Femur (tissue), 1 donor: ENCODE results near the gene XRCC1.
"Not testable (repeated sequence)": the region's sequence is repeated elsewhere in the genome, so short reads cannot be mapped to it uniquely, and the experiment has no call there.

Experiments
- DNase-seq: peaks from one replicate; pipeline ENCODE4 v3.0.0-alpha.2; 2017

The XRCC1 gene, protein sequence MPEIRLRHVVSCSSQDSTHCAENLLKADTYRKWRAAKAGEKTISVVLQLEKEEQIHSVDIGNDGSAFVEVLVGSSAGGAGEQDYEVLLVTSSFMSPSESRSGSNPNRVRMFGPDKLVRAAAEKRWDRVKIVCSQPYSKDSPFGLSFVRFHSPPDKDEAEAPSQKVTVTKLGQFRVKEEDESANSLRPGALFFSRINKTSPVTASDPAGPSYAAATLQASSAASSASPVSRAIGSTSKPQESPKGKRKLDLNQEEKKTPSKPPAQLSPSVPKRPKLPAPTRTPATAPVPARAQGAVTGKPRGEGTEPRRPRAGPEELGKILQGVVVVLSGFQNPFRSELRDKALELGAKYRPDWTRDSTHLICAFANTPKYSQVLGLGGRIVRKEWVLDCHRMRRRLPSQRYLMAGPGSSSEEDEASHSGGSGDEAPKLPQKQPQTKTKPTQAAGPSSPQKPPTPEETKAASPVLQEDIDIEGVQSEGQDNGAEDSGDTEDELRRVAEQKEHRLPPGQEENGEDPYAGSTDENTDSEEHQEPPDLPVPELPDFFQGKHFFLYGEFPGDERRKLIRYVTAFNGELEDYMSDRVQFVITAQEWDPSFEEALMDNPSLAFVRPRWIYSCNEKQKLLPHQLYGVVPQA

DNA sequence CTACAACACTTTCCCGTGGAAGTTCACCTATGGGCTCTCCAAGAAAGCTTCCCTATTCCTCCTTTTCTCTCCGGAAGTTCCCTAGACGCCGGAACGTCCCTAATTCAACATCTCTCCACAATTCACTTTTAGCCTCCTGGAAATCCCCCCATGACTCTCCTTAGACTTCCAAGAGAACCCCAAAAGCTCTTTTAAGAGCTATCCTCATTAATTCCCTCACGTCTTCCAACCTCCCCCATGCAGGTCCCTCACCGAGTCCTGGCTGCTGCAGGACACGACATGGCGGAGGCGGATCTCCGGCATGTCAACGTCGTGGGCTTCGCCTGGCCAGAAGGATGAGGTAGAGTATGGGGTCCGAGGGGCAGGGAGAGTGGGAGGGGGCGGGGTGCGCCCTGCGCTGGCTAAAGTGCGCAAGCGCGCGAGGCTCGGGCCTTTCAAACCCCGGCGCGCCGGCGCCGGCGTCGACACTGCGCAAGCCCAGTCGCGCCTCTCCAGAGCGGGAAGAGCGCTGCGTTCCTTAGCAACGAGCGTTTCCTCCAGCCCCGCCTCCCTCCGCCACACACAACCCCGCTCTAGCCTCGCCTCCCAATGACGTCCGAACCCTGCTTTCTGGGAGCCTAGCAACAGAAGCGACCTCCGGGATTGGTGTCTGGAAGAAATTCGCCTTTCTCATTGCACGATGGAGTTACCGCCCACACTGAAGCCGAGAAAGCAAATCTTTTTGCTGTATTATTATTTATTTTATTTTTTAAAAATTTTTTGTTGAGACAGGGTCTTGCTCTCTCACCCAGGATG is at the start of gene XRCC1, which contains the start of gene PINLYP:
XRCC1 (minus strand) TSS at position 372 of the 795 bp plus-strand sequence; CDS start at position 303, 69 bp downstream.
PINLYP (plus strand) TSS at position 646 of the 795 bp plus-strand sequence. CDS start 1,391 bp downstream, outside the sequence.
- peak; percentile 99 for DNase-seq

DNA sequence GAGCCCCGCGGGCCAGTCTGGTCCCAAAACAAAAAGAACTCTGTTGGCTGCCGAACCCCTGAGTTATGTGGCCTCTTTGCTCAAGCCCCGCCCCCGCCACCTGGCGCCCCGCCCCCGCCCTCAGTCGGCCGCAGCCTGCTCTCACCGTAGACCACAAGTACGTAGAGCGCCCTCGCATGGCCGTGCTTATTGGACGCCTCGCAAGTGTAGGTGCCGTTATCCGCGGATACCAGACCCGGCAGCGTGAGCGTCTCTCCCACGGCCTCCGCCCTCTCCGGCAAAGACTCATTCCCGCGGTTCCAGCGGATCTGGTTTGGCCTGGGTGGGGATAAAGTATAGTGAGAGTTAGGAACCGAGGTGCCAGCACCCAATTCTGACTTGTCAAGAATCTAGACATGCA is 49.6 kb upstream of the XRCC1 start:
- DNase-seq: peak; percentile 66

DNA sequence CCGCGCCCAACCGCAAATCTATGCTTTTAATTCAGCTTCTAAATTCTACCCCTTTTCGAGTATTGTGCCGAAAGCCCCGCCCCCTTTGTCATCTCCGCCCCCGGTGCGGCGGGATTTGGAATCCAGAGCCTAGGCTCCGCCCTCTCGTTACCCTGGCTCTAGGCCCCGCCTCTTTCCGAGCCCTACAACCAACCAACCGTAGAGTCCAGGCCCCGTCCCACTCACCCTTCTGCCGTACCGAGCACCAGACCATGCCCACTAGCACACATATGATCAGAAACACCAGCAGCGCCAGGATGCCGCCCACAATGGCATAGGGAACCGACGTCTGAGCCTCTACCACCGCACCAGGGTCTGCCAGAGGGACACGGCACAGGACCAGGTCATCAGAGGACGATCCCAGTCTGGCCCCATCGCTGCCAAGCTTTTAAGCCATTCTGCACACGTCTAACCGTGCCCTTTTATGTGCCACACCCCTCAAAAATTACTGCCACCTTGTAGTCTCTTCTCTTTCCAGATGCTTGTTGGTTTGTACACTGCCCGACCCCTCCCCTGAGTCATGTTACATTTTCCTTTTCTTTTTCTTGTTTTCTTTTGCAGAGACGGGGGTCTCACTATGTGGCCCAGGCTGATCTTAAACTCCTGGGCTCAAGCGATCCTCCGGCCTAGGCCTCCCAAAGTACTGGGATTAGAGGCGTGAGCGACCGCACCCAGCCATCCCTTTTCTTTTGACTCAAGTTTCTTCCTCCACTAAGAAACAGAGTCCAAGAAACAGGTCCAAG is 48.8 kb upstream of the XRCC1 start:
- no peak for DNase-seq

DNA sequence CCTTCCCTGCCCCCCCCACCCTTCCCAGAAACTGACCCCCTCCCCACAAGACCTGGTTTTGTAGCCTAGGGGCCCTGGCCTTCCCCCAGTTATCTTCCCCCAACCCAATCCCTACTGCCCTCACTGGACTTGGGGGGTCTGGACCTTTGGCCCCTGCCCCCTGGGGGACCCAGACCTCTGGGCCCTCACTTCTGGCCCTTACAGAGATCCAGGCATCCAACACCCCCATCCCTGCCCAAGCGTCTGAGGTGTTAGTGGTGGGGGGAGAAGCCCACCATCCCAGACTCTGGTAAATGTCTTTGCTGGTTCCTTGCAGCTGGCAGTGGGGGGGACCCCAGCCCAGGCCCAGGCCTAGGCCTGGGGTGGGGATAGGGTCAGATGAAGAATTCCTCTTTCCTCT is 47.6 kb upstream of the XRCC1 start:
- no peak for DNase-seq

DNA sequence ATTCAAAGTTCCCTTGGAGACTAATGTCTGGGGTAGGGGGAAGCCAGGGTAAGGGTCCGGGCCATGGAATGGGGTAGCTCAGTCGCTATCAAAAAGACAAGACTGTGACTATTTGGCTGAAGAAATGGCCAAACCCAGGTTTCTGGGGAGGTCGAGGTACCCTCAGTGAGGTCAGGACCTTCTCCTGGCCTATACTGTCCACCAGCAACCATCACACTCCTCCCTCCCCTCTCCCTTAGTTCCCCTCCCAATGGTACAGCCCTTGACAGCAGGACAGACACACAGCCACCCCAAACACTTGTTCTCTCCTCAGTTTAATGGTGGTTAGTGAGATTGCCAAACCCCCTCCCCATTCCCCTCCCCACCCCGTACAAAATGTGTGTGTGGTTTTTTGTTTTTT is 46.7 kb upstream of the XRCC1 start:
- no peak for DNase-seq

DNA sequence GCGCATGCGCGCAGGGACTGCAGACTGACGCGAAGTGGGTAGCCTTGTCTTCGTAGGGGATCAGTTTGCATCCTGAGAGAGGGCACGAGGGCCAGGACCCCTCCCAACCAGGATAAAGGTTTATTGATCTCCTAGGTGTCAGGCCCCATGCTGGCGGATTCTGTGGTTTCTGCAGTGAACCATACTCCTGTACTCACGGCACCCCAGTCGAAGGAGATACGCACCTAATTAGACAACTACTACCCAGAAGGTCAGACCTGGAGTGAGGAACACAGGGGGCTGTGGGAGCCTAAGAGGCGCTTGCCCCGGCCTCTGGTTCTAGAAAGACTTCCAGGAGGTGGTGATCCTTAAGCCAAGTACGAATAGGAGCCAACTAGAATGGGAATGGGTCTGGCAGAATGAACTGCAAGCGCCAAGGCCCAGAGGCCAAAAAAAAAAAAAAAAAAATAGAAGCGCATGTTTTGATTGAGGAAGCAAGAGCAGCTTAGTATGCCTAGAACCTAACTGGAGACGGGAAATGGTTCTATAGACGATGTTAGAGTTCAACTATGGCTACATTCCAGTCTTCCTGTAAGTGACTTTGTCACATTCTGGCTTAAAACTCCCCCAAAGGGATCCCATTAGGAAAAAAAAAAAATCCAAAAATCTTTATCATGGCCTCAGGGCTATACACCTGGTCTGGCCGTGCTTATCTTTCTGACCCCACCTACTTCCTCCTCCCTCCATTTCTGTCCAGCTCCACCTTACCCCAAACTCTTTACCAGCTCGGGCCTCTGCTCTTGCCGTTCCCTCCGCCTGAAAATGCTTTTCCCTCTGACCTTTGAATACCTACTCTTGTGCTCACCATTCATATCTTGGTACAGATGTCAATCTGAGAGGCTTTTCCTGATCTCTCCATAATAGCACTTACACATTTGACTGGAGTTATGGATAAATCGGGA is 45.0 kb upstream of the XRCC1 start:
- no peak for DNase-seq

DNA sequence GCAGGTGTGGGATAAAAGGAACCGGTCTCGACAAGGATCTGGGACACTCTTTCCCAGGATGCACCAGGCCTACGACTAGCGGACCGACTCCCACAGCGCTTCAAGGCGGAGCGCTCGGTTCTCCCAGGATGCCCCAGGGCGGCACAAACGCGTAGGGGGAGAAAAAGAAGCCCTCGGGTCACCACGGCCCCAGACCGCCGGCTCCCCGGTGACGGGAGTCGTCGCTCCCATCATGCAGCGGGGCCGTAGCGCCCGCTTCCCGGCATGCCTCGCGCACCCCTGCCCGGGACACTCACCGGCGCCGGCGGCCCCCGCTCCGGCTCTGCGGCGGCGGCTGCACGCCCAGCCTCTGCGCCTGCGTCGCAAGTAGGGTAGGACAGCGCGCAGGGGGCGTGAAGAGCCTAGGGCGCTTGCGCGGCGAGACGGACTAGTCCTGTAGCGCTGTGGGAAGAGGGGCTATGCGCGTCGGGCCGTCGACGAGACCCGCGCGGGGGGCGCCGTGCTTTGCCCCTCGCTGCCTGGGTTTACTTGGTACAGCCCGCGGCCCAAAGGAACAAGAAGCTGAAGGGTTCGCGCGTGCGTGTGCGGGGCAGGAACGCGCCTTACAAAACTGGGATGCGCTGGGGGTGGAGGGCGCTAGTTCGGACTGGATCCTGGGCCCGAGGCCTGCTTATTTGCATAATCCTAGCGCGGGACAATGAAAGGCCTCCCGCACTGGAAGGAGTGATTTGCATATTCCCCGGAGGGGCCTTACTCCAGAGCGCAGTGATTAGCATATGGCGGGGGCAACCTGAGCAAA is 44.1 kb upstream of the XRCC1 start, which contains the start of gene ZNF428:
ZNF428 (minus strand) TSS at position 368 of the 799 bp plus-strand sequence. CDS start 5,325 bp downstream, outside the sequence.
- DNase-seq: peak; percentile 93

DNA sequence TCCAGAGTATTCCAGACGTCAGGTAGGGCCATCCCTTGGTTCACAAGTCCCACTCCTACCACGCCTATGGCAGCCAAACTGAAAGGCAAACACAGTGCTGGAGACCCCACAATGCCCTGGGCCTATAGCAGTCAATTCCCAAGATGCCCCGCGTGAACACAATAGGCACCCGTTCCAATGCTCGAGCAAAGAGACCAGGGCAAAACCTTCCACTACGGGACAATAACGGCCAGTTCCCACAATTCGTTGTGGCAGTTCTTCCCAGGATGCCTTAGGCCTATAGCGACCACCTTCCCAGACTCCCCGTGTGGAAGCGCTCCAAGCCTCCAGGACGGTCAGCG is 43.6 kb upstream of the XRCC1 start:
- no peak for DNase-seq

DNA sequence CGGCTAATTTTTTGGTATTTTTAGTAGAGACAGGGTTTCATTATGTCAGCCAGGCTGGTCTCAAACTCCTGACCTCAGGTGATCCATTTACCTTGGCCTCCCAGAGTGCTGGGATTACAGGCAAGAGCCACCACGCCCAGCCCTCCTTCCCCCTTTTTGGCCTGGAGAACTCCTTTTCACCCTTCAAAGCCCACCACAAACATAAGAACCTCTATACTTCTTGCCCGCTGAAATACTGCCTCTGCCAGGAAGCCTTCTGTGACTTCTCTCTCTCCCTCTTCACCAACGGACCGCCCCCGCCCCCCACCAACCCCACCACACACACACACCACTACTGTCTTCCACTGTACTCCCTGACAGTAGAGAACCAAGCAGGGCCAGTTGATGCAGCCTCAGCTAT is 41.6 kb upstream of the XRCC1 start:
- DNase-seq: no peak

DNA sequence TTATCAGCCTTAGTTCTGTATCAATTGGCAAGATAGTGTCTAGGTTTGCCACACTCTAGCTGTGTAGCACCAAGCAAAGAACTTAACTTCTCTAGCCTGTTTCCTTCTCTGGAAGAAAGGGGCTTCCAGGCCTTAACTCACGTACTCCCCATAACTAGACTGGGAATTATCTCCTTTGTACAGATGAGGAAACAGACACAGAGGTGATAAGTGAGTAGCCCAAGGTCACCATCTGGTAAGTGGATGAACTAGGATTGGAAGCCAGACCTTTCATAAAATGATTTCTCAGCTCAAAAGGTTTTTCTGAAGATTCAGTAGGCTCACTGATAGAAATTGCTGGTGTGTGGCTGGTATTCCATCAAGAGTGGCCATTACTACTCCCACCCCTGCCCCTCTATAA is 41.0 kb upstream of the XRCC1 start:
- no peak for DNase-seq

DNA sequence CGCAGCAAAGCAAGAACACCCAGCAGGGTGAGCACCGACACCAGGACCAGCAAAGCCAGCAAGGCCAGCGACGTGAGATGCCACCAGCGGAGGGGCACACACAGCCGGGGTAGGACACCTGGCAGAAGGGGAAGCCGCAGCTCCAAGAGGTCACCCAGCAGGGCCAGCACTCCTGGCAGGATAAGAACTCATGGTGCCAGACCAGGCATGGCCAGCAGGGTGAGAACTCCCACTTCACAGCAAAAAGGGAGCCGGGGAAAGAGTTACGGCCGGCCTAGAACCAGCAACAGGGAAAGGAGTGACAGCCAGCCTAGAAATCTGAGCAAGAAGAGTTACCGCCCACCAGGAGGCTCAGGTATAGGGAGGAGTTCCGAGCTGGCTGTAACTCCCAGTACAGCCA is 37.0 kb upstream of the XRCC1 start:
- DNase-seq: no peak

DNA sequence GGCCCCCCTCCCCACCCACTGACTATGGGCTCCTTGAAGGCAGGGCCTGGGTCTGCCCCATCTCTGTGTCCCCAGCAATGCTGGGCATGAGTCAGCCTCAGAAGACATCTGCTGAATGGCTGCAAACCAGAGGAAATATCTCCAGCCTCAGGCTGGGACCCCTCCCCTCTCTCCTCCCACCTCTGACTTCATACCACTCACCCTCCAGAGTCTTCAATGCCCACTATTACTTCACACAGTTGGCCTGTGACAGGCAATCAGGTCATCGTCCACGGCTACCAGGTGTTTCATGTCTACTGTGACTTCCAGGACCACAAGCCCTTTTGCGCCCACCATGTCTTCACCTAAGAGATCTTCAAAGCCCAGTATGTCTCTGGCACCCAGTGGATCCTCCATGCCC is 36.5 kb upstream of the XRCC1 start, which contains the start of gene SRRM5:
SRRM5 (plus strand) TSS at position 301 of the 400 bp plus-strand sequence; CDS start at position 335, 34 bp downstream.
- DNase-seq: no peak

DNA sequence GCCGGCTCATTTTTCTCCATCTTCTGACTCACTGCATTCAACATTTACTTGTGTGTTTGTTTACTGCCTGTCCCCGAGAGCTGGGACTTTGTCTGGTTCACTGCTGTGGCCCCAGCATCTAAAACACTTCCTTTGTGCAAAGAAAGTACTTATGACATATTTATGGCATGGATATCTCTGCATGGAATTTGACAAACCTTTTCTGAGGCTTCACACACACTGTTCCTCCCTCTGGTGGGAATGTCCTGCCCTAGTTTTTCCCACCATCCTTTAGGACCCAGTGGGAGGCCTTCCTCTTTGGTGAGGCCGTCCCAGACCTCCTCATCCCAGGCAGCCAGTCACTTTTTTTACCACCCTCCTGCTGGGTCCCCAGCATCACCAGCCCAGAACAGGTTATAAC is 35.2 kb upstream of the XRCC1 start:
- no peak for DNase-seq

DNA sequence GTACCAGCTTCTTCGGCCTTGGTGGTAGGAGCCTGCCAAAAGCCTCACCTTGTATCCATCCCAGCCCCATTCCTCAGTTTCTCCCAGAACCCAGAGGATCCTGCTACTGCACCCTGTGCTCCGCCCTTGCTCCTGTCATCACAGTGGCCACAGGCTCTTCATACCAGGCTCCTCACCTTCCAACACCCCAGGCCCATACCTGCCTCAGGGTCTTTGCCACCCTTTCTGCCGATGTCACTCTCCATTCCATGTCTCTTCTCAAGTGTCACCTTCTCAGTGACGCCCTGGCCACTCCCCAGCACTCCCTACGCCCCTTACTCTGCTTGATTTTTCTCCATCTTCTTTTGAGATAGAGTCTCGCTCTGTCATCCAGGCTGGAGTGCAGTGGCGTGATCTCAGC is 34.5 kb upstream of the XRCC1 start:
- DNase-seq: no peak

DNA sequence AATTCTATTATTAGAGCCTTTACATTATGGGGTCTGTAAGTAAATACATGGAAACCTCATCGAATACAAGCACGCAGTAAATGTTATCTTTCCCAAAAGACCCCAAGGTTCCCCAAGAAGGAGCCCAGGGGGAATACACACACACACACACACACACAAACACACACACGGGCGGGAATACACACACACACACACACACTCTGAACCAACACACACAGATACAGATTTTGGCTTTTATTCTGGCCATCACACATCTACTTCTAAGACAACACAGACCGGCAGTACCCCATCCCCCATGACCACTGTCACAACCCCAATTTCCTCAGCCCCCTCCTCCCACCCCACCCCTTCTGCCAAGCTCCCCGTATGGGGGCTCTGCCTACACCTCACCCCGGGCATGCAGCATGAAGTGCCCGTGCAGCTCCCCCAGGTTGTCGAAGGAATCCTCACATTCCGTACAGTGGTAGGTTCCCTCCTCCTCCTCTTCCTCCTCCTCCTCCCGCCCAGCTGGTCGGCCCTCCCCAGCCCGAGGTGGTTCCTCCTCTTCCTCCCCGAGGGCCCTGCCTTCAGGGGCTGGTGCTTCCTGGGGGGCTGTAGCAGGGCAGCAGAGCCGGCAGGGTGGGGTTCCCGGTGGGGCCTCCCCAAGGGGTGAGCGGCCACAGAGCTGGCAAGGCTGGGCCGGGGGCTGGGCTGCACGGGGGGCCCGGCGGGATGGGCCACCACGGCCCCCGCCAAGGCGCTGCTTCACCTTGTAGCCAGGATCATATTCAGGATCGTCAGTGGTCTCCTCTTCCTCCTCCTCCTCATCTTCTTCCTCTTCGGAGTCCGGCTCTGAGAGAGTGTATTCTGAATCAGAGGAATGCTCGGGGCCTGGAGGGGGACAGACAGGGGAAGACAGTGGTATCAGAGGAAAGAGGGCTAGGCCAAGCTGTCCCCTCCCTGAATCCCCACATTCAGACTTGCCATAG is 32.2 kb upstream of the XRCC1 start:
- no peak for DNase-seq

DNA sequence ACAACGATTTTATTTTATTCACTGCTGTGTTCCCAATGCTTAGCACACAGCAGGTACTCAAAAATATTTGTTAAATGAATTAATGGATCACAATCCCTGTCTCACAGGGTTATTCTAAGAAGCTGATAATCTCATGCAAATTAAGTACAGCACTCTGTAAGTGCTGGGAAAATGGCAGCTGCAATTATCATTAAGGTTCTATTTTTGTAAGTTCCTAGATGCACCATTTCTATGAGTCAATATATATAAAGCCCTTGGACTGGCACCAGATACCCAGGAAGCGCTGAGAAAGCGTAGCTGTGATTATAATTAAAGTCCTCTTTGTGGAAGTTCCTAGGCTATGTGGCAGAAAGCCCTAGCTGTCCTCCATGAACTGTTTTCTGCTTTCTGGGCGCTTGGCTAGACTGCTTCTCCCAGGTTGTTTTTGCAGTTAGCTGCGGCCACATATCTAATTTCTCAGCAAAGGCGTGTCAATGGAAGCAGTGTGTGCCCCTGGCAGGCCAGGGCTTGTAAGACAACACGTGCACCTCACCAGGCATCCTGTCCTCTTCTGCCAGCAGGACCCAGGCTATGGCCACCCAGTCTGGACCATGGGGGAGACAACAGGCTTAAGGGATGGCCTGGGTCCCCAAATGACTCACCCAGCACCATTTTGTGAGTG is 31.4 kb upstream of the XRCC1 start:
- DNase-seq: peak; percentile 49

DNA sequence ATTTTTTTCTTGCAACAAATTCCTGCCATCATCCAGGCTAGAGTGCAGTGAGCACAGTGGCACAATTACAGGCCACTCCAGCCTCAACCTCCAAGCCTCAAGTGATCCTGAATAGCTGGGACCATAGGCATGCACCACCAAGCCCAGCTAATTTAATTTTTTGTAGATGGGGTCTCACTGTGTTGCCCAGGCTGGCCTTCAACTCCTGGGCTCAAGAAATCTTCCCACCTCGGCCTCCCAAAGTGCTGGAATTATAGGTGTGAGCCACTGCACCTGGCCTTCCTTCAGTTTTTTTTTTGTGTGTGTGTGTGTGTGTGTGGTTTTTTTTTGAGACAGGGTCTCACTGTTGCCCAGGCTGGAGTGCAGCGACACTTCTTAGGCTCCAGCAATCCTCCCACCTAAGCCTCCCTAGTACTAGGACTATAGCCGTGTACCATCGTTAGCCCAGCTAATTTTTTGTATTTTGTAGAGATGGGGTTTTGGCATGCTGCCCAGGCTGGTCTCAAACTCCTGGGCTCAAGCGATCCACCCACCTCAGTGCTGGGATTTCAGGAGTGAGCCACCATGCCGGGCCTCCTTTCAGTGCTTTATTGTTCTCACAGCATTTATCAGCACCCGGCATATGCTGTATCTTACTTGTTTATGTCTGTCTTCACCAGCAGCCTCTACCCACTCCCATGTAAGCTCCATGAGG is 30.7 kb upstream of the XRCC1 start:
- no peak for DNase-seq

DNA sequence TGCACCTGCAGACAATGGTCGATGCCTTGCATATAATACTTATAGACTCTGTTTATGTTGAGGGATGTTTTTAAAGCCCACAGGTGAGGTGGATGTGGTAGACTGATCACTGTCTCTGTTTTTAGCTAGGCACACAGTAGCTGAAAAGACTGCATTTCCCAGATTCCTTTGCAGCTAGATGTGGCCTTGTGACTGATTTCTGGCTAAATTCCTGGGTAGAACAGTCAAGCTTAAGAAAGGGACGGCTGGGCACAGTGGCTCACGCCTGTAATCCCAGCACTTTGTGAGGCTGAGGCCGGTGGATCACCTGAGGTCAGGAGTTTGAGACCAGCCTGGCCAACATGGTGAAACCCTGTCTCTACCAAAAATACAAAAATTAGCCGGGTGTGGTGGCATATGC is 25.0 kb upstream of the XRCC1 start:
- DNase-seq: not testable (repeated sequence)
